GM12878 (cell line): Measurements from ENCODE around the gene P4HA2. TPM values are rescaled to one million over a fixed set of nuclear protein-coding genes. Genes with fewer than 3 reads are reported as not detected.

Experiments used
- ATAC-seq: fragments of 200-7000 bp; cut with Tn5 transposase; 3 replicates; pipeline ENCODE4 v1.9.1; 2020; ENCODE audit warnings: mild to moderate bottlenecking, moderate library complexity
- BruUV-seq: library from RNA; stranded (reverse); fragments of 400-500 nt; replicated peaks from 2 replicates; lab custom pipeline; 2021; lab: Mats Ljungman, UMichigan
- CTCF ChIA-PET: fragments of 300-600 bp; sonication (Branson Sonifier 250); formaldehyde crosslinking; extraction: SDS; loops from one replicate; lab custom pipeline; 2021; ENCODE audit warnings: inconsistent platforms; lab: Yijun Ruan, JAX
- POLR2A ChIA-PET: fragments of 350-600 bp; formaldehyde crosslinking; extraction: SDS; loops from one replicate; lab custom pipeline; 2021; ENCODE audit warnings: inconsistent platforms; lab: Charles Lee
- RAD21 ChIA-PET: fragments of 300-600 bp; sonication (Branson Sonifier 250); formaldehyde crosslinking; loops from one replicate; lab custom pipeline; 2023; ENCODE audit warnings: antibody characterized with exemption; ENCODE audit not compliant: unreplicated experiment; lab: Charles Lee
- SMC1A ChIA-PET: fragments of 300-600 bp; sonication (Branson Sonifier 250); formaldehyde crosslinking; loops from one replicate; lab custom pipeline; 2023; ENCODE audit not compliant: unreplicated experiment, uncharacterized antibody; lab: Charles Lee
- DNase-seq: peaks from one replicate; pipeline ENCODE4 v3.0.0-alpha.2; 2011; ENCODE audit warnings: low read depth, low spot score
- FAIRE-seq: peaks from 3 replicates; lab custom pipeline; 2011; peaks lifted over from hg19 to GRCh38; lab: Jason Lieb, UNC
- H2AFZ ChIP-seq: 2 replicates; pipeline ENCODE4 v1.6.0; 2011; ENCODE audit warnings: low read depth, low read length, control low read depth; ENCODE audit not compliant: control insufficient read depth
- H3K27ac ChIP-seq: 2 replicates; pipeline ENCODE4 v1.5.1; 2011; ENCODE audit warnings: control low read depth; ENCODE audit not compliant: control insufficient read depth, insufficient read depth
- H3K27me3 ChIP-seq, 2 experiments: replicated peaks in 1 of 2; 2 replicates each; pipeline versions ENCODE4 v1.6.0 to v1.6.1; 2011; ENCODE audit warnings: low read length in 1 of 2; ENCODE audit not compliant: control insufficient read depth in 2 of 2, insufficient read depth in 2 of 2
- H3K36me3 ChIP-seq, 2 experiments: 2 replicates each; pipeline ENCODE4 v1.5.1; 2011; ENCODE audit warnings: low read length in 1 of 2; ENCODE audit not compliant: control insufficient read depth in 2 of 2, insufficient read depth in 2 of 2
- H3K4me1 ChIP-seq: 2 replicates; pipeline ENCODE4 v1.6.1; 2011; ENCODE audit warnings: mild to moderate bottlenecking, low read length, moderate library complexity, mixed read lengths; ENCODE audit not compliant: control insufficient read depth, insufficient read depth
- H3K4me2 ChIP-seq: 2 replicates; pipeline ENCODE4 v1.6.0; 2011; ENCODE audit warnings: control low read depth; ENCODE audit not compliant: control insufficient read depth, insufficient read depth
- H3K4me3 ChIP-seq: fragments of 200-600 bp; sonication (generic); 2 replicates; pipeline ENCODE4 v1.5.1; 2016
- H3K79me2 ChIP-seq: 2 replicates; pipeline ENCODE4 v1.6.0; 2011; ENCODE audit warnings: low read length; ENCODE audit not compliant: control insufficient read depth, insufficient read depth
- H3K9ac ChIP-seq: 2 replicates; pipeline ENCODE4 v1.8.0; 2011; ENCODE audit warnings: low read length, control low read depth, mixed read lengths; ENCODE audit not compliant: control insufficient read depth, insufficient read depth
- H3K9me3 ChIP-seq: replicated peaks from 3 replicates; pipeline ENCODE4 v1.5.1; 2011; ENCODE audit warnings: mild to moderate bottlenecking, low read length; ENCODE audit not compliant: control insufficient read depth, insufficient read depth
- H4K20me1 ChIP-seq: 2 replicates; pipeline ENCODE4 v1.6.0; 2011; ENCODE audit not compliant: control insufficient read depth, insufficient read depth
- E2F8 ChIP-seq: fragments of 450-650 bp; IDR thresholded peaks from 2 replicates; pipeline ENCODE4 v1.6.1; 2018; ENCODE audit warnings: mild to moderate bottlenecking, low read depth, moderate library complexity; ENCODE audit not compliant: partially characterized antibody
- EED ChIP-seq: sonication (generic); IDR thresholded peaks from 2 replicates; pipeline ENCODE4 v1.6.1; 2016; ENCODE audit warnings: antibody characterized with exemption, low read depth
- IRF5 ChIP-seq: fragments of 450-650 bp; IDR thresholded peaks from 2 replicates; pipeline ENCODE4 v1.6.1; 2017; ENCODE audit warnings: borderline replicate concordance
- KLF5 ChIP-seq: fragments of 450-650 bp; IDR thresholded peaks from 2 replicates; pipeline ENCODE4 v1.6.1; 2014; ENCODE audit warnings: mild to moderate bottlenecking; ENCODE audit not compliant: partially characterized antibody
- POLR2AphosphoS2 ChIP-seq: IDR thresholded peaks from 2 replicates; pipeline ENCODE4 v1.6.1; 2011; ENCODE audit warnings: low read depth, mild to moderate bottlenecking, low read length, improper control_type of control experiment, moderate library complexity
- POLR2AphosphoS5 ChIP-seq: IDR thresholded peaks from 2 replicates; pipeline ENCODE4 v1.6.1; 2011; ENCODE audit warnings: mild to moderate bottlenecking, low read length, inconsistent platforms
- SP1 ChIP-seq: IDR thresholded peaks from one replicate; pipeline ENCODE4 v1.6.1; 2011; ENCODE audit warnings: low read depth, low read length
- YY1 ChIP-seq: IDR thresholded peaks from 2 replicates; pipeline ENCODE4 v1.6.1; 2011; ENCODE audit warnings: low read depth, mild to moderate bottlenecking, low read length
- WGBS: methylation state at CpG from one replicate; pipeline ENCODE4 v1.1.6; 2016; ENCODE audit warnings: low lambda C conversion rate; ENCODE audit not compliant: insufficient replicate concordance, insufficient coverage; ENCODE audit errors: missing lambda C conversion rate; 5-methylcytosine and 5-hydroxymethylcytosine counted together
- in situ Hi-C: fragments of 300-500 bp; cut with MboI; formaldehyde crosslinking; loops from 9 replicates; pipeline ENCODE4 v1.14.3; 2018; ENCODE audit warnings: mixed read lengths
- intact Hi-C: fragments of 100-400 bp; cut with micrococcal nuclease; formaldehyde crosslinking; loops from one replicate; pipeline ENCODE4 v1.14.2; 2022; ENCODE audit not compliant: unreplicated experiment
- polyA plus RNA-seq, 11 experiments: library from polyadenylated mRNA; depleted of rRNA in 4 of 11; unstranded in 6 of 11; stranded (reverse) in 5 of 11; fragments of >200 nt; fragmentation: Nextera tagmentation in 4 of 11; fragmentation: Illumina TruSeq in 1 of 11; extraction: Ambion mirVana in 4 of 11; extraction: Trizol in 1 of 11; gene quantifications; 1 replicate in 1 of 11; 2 replicates in 10 of 11; pipeline versions ENCODE4 v1.2.1 to v1.2.3, GENCODE V29; 2011 to 2016; ENCODE audit warnings: inconsistent platforms in 2 of 11, missing spikeins in 2 of 11, low read depth in 1 of 11
- total RNA-seq, 4 experiments: library from RNA; depleted of rRNA in 3 of 4; stranded (reverse); fragments of >200 nt in 3 of 4; fragmentation: Illumina TruSeq in 1 of 4; extraction: Trizol in 1 of 4; gene quantifications; 2 replicates each; pipeline versions ENCODE4 v1.2.1 to v1.2.3, GENCODE V29; 2013 to 2021

The P4HA2 gene
- total and polyA plus RNA-seq, 10 of the 15 experiments (the other 5 are each of a cell fraction or from before 2014, with no cell fraction given): 4.7 to 10.9 (median 7.5) TPM

- Histone ChIP-seq H3K9ac (no peak overlapping the region), H2AFZ (no peak overlapping the region), H3K4me3 (no peak overlapping the region), H4K20me1 (no peaks in the 10 kb centered on the region), H3K27ac (no peak overlapping the region), H3K79me2 (no peaks in the 10 kb centered on the region), H3K9me3 (no peaks in the 10 kb centered on the region), H3K4me2 (no peak overlapping the region), H3K27me3 (no peaks in the 10 kb centered on the region), H3K36me3 (no peaks in the 10 kb centered on the region), H3K4me1 (peaks cover 6% of the 10 kb centered on the region)
- ChIA-PET CTCF (interaction anchor here (0.6 to 4.0 kb wide), 9 partner anchors 11 to 183 kb away, joined by 3 to 27 read pairs (median 4); partner anchors contain the start of gene P4HA2), SMC1A (interaction anchor here (0.5 to 6.0 kb wide), 6 partner anchors 12 to 548 kb away, joined by 3 to 28 read pairs (median 4); no protein-coding TSS in a partner anchor), POLR2A (interaction anchor here (1.1 to 2.0 kb wide), 4 partner anchors 12 to 25 kb away, joined by 3 to 13 read pairs (median 4); partner anchors contain the start of gene P4HA2), RAD21 (interaction anchor here (1.9 kb wide), 2 partner anchors 13 to 35 kb away, joined by 6 to 8 read pairs; no protein-coding TSS in a partner anchor)
- BruUV-seq: no TSS peak
- peak; percentile 44 for ATAC-seq
- DNase-seq: no peak
- TF ChIP-seq YY1 (peak; percentile 48; the same call in 1 of the 2 replicates), EED (peak; percentile 29; the same call in 1 of the 2 replicates), POLR2AphosphoS5 (no peak)
- no peak for FAIRE-seq
- intact Hi-C loops (no loop called here), in situ Hi-C loops (no loop called here)
- 27% methylated on average over 2 of the region's 2 CpGs for WGBS
Observed at GRCh38 chr5:132202711-132203463, 24.8 kb downstream of the P4HA2 start.

DNA sequence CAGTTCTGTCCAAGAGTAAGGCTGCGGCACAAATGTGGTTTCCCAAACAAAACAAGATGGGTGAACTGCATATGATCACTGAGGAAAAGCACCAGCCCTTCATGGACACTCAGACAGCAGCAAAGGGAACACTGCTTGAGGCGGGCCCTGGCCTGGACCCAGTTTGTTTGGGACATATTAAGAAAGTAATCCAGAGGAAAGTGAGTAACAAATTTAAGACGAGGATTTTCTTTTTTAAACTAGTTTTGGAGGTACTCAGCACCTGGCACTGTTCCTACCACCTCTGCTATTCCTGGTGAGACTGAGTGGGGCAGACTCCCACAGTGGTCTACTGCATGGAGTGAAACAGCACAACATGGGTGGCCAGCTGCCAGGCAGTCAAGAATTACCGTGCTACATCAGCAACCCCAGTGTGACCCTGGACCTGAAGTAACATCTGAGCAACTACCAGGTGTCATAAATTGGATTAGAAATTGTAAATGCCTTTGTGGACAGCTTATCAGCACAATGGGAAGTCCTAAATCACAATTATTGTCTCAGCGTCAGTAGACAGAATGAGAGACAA lies 28.5 kb downstream of the P4HA2 start:
- ChIA-PET SMC1A (interaction anchor here (1.3 kb wide), 1 partner anchor 39 kb away, joined by 3 read pairs; no protein-coding TSS in a partner anchor), POLR2A (no interaction called here), RAD21 (no interaction called here), CTCF (interaction anchor here (0.5 to 4.0 kb wide), 4 partner anchors 8 to 1006 kb away, joined by 3 to 27 read pairs (median 11); no protein-coding TSS in a partner anchor)
- no peaks in the 10 kb centered on the region for H4K20me1 ChIP-seq
- H3K4me2 ChIP-seq: no peak overlapping the region
- intact Hi-C loops (no loop called here), in situ Hi-C loops (no loop called here)
- no peak overlapping the region for H2AFZ ChIP-seq
- H3K9ac ChIP-seq: no peak overlapping the region
- ATAC-seq (no peak), FAIRE-seq (no peak), DNase-seq (no peak)
- no peak overlapping the region for H3K27ac ChIP-seq
- no peaks in the 10 kb centered on the region for H3K36me3 ChIP-seq
- H3K9me3 ChIP-seq: no peaks in the 10 kb centered on the region
- H3K79me2 ChIP-seq: no peaks in the 10 kb centered on the region
- TF ChIP-seq KLF5 (no peak), IRF5 (no peak), SP1 (no peak), E2F8 (no peak), POLR2AphosphoS2 (no peak)
- H3K4me3 ChIP-seq: no peak overlapping the region
- no TSS peak for BruUV-seq
- no peaks in the 10 kb centered on the region for H3K27me3 ChIP-seq
- 90% methylated on average over 5 of the region's 5 CpGs for WGBS
- peaks cover 2% of the 10 kb centered on the region; the same call in 1 of the 2 replicates for H3K4me1 ChIP-seq
